WTC11 (cell line): Measurements from ENCODE around the gene PPP1R3F. TPM values are rescaled to one million over a fixed set of nuclear protein-coding genes. Genes with fewer than 3 reads are reported as not detected.

ENCODE experiments used
- ATAC-seq: fragments of 200-7000 bp; cut with Tn5 transposase; 2 replicates; pipeline ENCODE4 v1.10.0; 2021; ENCODE audit warnings: mild to moderate bottlenecking, moderate library complexity
- CTCF ChIA-PET: fragments of 300-600 bp; sonication (Branson Sonifier 250); formaldehyde crosslinking; loops from one replicate; lab custom pipeline; 2021; ENCODE audit warnings: antibody characterized with exemption; lab: Charles Lee
- POLR2A ChIA-PET: fragments of 350-600 bp; sonication (Branson Sonifier 250); formaldehyde crosslinking; loops from one replicate; lab custom pipeline; 2021; ENCODE audit warnings: antibody characterized with exemption; lab: Charles Lee
- DNase-seq: peaks from one replicate; pipeline ENCODE4 v3.0.0; 2021; ENCODE audit warnings: low spot score
- H3K27ac Mint-ChIP-seq: 2 replicates; pipeline ENCODE4 v1.8.0; 2021; ENCODE audit warnings: mixed read lengths
- H3K27me3 Mint-ChIP-seq: 2 replicates; pipeline ENCODE4 v1.8.0; 2021; ENCODE audit warnings: low read depth, mild to moderate bottlenecking, moderate library complexity, mixed read lengths
- H3K36me3 Mint-ChIP-seq: 2 replicates; pipeline ENCODE4 v1.8.0; 2021; ENCODE audit warnings: mixed read lengths
- H3K4me1 Mint-ChIP-seq: 2 replicates; pipeline ENCODE4 v1.8.0; 2022; ENCODE audit warnings: mixed read lengths
- H3K4me3 Mint-ChIP-seq: 2 replicates; pipeline ENCODE4 v1.8.0; 2021; ENCODE audit warnings: mild to moderate bottlenecking, moderate library complexity, mixed read lengths
- H3K9me3 Mint-ChIP-seq: 2 replicates; pipeline ENCODE4 v1.8.0; 2021; ENCODE audit warnings: mixed read lengths
- AR ChIP-seq: fragments of 250-450 bp; sonication (Bioruptor Pico); IDR thresholded peaks from 2 replicates; pipeline ENCODE4 v1.9.0; 2021; ENCODE audit warnings: mild to moderate bottlenecking
- CTCF ChIP-seq: fragments of 200-600 bp; IDR thresholded peaks from 2 replicates; pipeline ENCODE4 v1.8.0; 2022; ENCODE audit warnings: antibody characterized with exemption
- EMX1 ChIP-seq: fragments of 250-450 bp; sonication (Bioruptor Pico); IDR thresholded peaks from 2 replicates; pipeline ENCODE4 v1.8.0; 2021; ENCODE audit warnings: mild to moderate bottlenecking
- FOXJ3 ChIP-seq: sonication (generic); formaldehyde crosslinking; IDR thresholded peaks from 2 replicates; pipeline ENCODE4 v1.9.0; 2021; ENCODE audit warnings: missing genetic modification reagents, mild to moderate bottlenecking, borderline replicate concordance
- FOXP1 ChIP-seq: sonication (generic); formaldehyde crosslinking; IDR thresholded peaks from 2 replicates; pipeline ENCODE4 v1.8.0; 2022; ENCODE audit warnings: missing genetic modification reagents, mild to moderate bottlenecking, moderate library complexity, borderline replicate concordance
- HMGA2 ChIP-seq: fragments of 250-450 bp; sonication (Bioruptor Pico); IDR thresholded peaks from 2 replicates; pipeline ENCODE4 v1.4.0; 2021; ENCODE audit warnings: mild to moderate bottlenecking, moderate library complexity
- IRF1 ChIP-seq: sonication (generic); formaldehyde crosslinking; IDR thresholded peaks from 2 replicates; pipeline ENCODE4 v1.8.0; 2023; ENCODE audit warnings: missing genetic modification reagents
- IRF2 ChIP-seq: sonication (generic); formaldehyde crosslinking; IDR thresholded peaks from 2 replicates; pipeline ENCODE4 v1.8.0; 2022; ENCODE audit warnings: low read depth, missing genetic modification reagents, borderline replicate concordance
- JUN ChIP-seq: sonication (generic); formaldehyde crosslinking; IDR thresholded peaks from 2 replicates; pipeline ENCODE4 v1.8.0; 2023; ENCODE audit warnings: mild to moderate bottlenecking, missing genetic modification reagents
- MXD4 ChIP-seq: fragments of 250-450 bp; sonication (Bioruptor Pico); IDR thresholded peaks from 2 replicates; pipeline ENCODE4 v1.8.0; 2021; ENCODE audit warnings: mild to moderate bottlenecking, moderate library complexity, borderline replicate concordance
- NR3C1 ChIP-seq: sonication (generic); formaldehyde crosslinking; conservative IDR thresholded peaks from 2 replicates; pipeline ENCODE4 v1.8.1; 2023; ENCODE audit warnings: low read depth, mild to moderate bottlenecking, missing genetic modification reagents
- STAT6 ChIP-seq: sonication (generic); formaldehyde crosslinking; conservative IDR thresholded peaks from 2 replicates; pipeline ENCODE4 v1.8.1; 2023; ENCODE audit warnings: mild to moderate bottlenecking, low read depth, missing genetic modification reagents, moderate library complexity
- TP53 ChIP-seq: sonication (generic); formaldehyde crosslinking; IDR thresholded peaks from 2 replicates; pipeline ENCODE4 v1.8.1; 2023; ENCODE audit warnings: mild to moderate bottlenecking, missing genetic modification reagents
- USF2 ChIP-seq: sonication (generic); formaldehyde crosslinking; IDR thresholded peaks from 2 replicates; pipeline ENCODE4 v1.8.1; 2023; ENCODE audit warnings: mild to moderate bottlenecking, missing genetic modification reagents, moderate library complexity
- ZBTB43 ChIP-seq: sonication (generic); formaldehyde crosslinking; IDR thresholded peaks from 2 replicates; pipeline ENCODE4 v1.8.1; 2023; ENCODE audit warnings: mild to moderate bottlenecking, missing genetic modification reagents
- ZNF121 ChIP-seq: sonication (generic); formaldehyde crosslinking; IDR thresholded peaks from 2 replicates; pipeline ENCODE4 v1.8.0; 2023; ENCODE audit warnings: missing genetic modification reagents
- ZNF532 ChIP-seq: fragments of 250-450 bp; sonication (Bioruptor Pico); IDR thresholded peaks from 2 replicates; pipeline ENCODE4 v1.9.0; 2021; ENCODE audit warnings: mild to moderate bottlenecking, borderline replicate concordance
- total RNA-seq: library from RNA; stranded (reverse); gene quantifications from 3 replicates; pipeline ENCODE4 v1.2.3, GENCODE V29; 2021

PPP1R3F gene
- total RNA-seq, 1 experiment from 2014 or later = 7.0 TPM

- H3K27me3 Mint-ChIP-seq = peaks cover 23% of the 10 kb centered on the region
- peaks cover 4% of the 10 kb centered on the region for H3K4me1 Mint-ChIP-seq
- H3K9me3 Mint-ChIP-seq = no peaks in the 10 kb centered on the region
- no peak for DNase-seq
- no peak for ATAC-seq
- ChIA-PET POLR2A (no interaction called here), CTCF (no interaction called here)
- no peaks in the 10 kb centered on the region for H3K36me3 Mint-ChIP-seq
- H3K27ac Mint-ChIP-seq = no peak overlapping the region
- H3K4me3 Mint-ChIP-seq = no peak overlapping the region
- TF ChIP-seq ZBTB43 (CRISPR knock-in tag) (no peak), EMX1 (CRISPR knock-in tag) (no peak), MXD4 (CRISPR knock-in tag) (no peak), JUN (no peak), USF2 (no peak), ZNF532 (CRISPR knock-in tag) (no peak), CTCF (no peak), NR3C1 (CRISPR knock-in tag) (no peak), IRF1 (no peak), AR (CRISPR knock-in tag) (no peak), FOXJ3 (CRISPR knock-in tag) (no peak), TP53 (CRISPR knock-in tag) (no peak), IRF2 (CRISPR knock-in tag) (no peak), FOXP1 (CRISPR knock-in tag) (no peak), HMGA2 (CRISPR knock-in tag) (no peak), ZNF121 (CRISPR knock-in tag) (no peak), STAT6 (CRISPR knock-in tag) (no peak)
Observed at GRCh38 chrX:49225858-49226257, 43.7 kb upstream of the PPP1R3F start.
